HL-60 (cell line): ENCODE results near the gene HSDL2.

Source experiments
- CTCF ChIP-seq: IDR thresholded peaks from one replicate; pipeline ENCODE4 v1.5.1; 2011; ENCODE audit warnings: low read length, control low read depth, inconsistent platforms; ENCODE audit not compliant: insufficient read depth
- GABPA ChIP-seq: IDR thresholded peaks from 2 replicates; pipeline ENCODE4 v1.6.1; 2012; ENCODE audit warnings: low read depth
- POLR2AphosphoS5 ChIP-seq: IDR thresholded peaks from 2 replicates; pipeline ENCODE4 v1.6.1; 2012; ENCODE audit warnings: low read depth
- REST ChIP-seq: IDR thresholded peaks from 2 replicates; pipeline ENCODE4 v1.6.1; 2012; ENCODE audit warnings: low read depth; ENCODE audit not compliant: insufficient replicate concordance
- SPI1 ChIP-seq: IDR thresholded peaks from 2 replicates; pipeline ENCODE4 v1.6.1; 2012; ENCODE audit warnings: low read depth, mild to moderate bottlenecking, borderline replicate concordance

- TF ChIP-seq CTCF (no peak), REST (no peak), GABPA (no peak), POLR2AphosphoS5 (no peak), SPI1 (no peak)
These were observed 30.9 kb upstream of the HSDL2 start for GRCh38 chr9:112349008-112349333.
